ENCODE measurements around the gene KDM2B.
"Not testable (repeated sequence)": the region's sequence is repeated elsewhere in the genome, so short reads cannot be mapped to it uniquely, and the experiment has no call there.

KDM2B gene

GRCh38 chr12:121423682-121424623, 156.9 kb downstream of the KDM2B start:
- no peak for ATAC-seq

- no peak for ATAC-seq
Measured at GRCh38 chr12:121423253-121423652, 157.6 kb downstream of the KDM2B start.

- ATAC-seq = no peak
Measured at GRCh38 chr12:121420109-121420508, 160.7 kb downstream of the KDM2B start.

DNA sequence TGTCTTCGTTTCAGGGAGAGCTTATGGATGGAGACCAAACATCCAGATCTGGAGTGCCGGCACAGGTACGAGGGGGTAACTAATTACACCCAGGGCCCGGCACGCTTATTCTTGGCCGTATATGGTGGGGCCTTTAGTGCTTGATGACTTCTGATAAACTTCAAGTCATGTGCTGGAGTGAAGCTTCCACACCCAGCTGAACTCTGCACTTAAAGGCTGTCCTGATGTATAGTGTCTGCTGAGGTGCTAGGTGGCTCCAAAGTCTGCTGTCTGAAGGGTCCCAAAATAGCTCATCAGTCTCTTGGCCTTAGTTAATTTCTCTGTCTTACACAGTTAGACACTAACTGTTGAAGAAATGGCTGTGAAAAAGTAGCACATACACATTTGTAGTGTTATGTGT, 163.0 kb downstream of the KDM2B start:
- no peak for ATAC-seq

GRCh38 chr12:121413917-121414316, 166.9 kb downstream of the KDM2B start:
- ATAC-seq = no peak

DNA sequence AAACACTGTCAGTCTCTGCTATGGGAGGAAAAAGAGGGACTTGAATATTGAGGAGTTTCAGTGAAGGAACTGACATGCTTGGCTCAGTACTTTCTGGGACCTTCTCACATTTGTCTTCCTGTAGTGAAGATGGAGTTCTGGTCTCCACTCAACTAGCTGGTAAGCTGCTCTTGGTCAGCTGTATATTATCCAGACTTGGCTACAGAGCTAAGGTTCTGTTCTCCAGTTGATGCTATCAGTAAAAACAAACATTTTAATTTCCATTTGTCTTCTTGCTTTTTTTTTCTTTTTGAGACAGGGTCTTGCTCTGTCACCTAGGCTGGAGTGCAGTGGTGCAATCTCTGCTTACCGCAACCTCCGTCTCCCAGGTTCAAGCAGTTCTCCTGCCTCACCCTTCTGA, 175.6 kb downstream of the KDM2B start:
- no peak for ATAC-seq

DNA sequence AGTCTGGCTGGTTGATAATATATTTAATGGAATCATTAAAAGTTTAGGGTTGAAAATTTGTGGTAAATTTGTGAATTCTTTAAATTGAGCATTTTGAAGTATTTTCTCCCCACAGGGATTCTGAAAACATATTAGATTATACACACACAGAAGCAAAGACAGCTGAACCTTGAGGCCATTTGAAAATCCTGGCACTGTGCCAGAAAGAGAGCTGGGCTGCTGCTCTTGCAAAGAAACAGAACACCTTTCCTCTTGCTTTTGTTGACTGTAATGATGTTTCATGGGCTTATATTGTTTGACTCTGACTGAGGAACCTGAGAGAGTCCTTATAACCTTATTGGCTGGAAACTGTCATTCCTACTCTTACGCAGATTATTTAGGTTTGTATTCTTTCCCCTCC, 176.1 kb downstream of the KDM2B start:
- no peak for ATAC-seq

- no peak for ATAC-seq
Measured at GRCh38 chr12:121403721-121404120, 177.1 kb downstream of the KDM2B start.

GRCh38 chr12:121400332-121401139, 180.3 kb downstream of the KDM2B start:
- peak; percentile 78 to 79 for ATAC-seq

- peak; percentile 87 to 89 for ATAC-seq
Measured at GRCh38 chr12:121399391-121400331, 181.2 kb downstream of the KDM2B start, which contains the start of gene RNF34. RNF34 (plus strand) TSS chr12:121400118; CDS start chr12:121400213, 95 bp downstream.

GRCh38 chr12:121398355-121398754, 182.5 kb downstream of the KDM2B start:
- ATAC-seq = no peak

- ATAC-seq = no peak
Measured at GRCh38 chr12:121397521-121397920, 183.3 kb downstream of the KDM2B start.

GRCh38 chr12:121392325-121392716, 188.5 kb downstream of the KDM2B start:
- ATAC-seq = peak; percentile 25 to 39

DNA sequence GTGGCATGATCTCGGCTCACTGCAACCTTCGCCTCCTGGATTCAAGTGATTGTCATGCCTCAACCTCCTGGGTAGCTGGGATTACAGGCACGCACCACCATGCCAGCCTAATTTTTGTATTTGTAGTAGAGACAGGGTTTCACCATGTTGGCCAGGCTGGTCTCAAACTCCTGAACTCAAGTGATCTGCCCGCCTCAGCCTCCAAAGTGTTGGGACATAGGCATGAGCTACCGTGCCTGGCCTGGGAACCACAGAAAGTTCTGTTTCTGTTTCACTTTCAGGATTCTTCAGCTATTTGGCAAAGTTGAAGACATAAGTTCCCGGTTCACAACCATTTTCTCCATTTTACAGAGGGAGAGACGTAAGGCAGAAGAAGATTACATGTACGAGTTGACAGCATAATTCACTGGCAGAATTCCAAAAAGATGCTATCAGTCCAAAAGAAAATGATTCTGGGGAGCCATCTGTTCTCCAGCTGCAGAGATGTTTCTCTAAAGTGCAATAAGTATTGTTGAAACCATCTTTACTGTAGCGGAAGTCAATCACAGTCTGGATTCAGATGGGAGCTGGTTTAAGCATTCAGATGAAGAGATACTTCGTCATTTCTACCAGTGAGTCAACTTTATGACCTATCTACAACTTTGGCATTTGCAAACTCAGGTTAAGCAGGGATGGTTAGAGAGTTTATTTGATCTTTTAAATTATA, 189.1 kb downstream of the KDM2B start:
- peak; percentile 85 to 86 for ATAC-seq

- ATAC-seq = no peak
Measured at GRCh38 chr12:121390856-121391255, 190.0 kb downstream of the KDM2B start.

GRCh38 chr12:121388421-121388981, 192.3 kb downstream of the KDM2B start:
- ATAC-seq = no peak

DNA sequence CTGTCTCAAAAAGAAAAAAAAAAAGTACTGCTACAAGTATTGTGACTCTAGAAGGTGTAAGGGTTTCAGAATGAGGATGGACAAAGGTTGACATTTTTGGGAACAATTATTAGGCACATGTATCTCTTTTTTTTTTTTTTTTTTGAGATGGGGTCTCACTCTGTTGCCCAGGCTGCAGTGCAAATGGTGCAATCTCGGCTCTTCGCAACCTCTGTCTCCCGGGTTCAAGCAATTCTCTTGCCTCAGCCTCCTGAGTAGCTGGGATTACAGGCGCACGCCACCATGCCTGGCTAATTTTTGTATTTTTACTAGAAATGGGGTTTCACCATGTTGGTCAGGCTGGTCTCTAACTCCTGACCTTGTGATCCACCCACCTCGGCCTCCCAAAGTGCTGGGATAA, 195.9 kb downstream of the KDM2B start:
- not testable (repeated sequence) for ATAC-seq

DNA sequence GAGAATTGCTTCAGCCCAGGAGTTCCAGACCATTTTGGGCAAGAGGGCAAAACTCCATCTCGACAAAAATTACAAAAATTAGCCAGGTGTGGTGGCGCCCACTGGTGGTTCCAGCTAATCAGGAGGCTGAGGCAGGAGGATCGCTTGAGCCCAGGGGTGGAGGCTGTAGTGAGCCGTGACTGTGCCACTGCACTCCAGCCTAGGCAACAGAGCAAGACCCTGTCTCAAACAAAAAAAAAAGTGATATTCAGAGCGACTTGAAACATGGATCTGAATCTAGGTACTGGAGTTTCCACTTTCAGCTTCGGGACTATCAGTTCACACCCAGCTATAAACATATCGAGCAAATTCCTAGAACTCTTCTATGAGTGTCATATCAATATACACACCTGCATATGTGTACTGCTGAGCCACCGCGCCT, 197.2 kb downstream of the KDM2B start:
- no peak for ATAC-seq

GRCh38 chr12:121379945-121380344, 200.9 kb downstream of the KDM2B start:
- ATAC-seq = no peak
